Measurements from ENCODE around the gene ETFB. TPM values are rescaled to one million over a fixed set of nuclear protein-coding genes. Genes with fewer than 3 reads are reported as not detected.

Gene ETFB
- total RNA-seq, 1 donor from 2014 or later = 36.9 TPM

DNA sequence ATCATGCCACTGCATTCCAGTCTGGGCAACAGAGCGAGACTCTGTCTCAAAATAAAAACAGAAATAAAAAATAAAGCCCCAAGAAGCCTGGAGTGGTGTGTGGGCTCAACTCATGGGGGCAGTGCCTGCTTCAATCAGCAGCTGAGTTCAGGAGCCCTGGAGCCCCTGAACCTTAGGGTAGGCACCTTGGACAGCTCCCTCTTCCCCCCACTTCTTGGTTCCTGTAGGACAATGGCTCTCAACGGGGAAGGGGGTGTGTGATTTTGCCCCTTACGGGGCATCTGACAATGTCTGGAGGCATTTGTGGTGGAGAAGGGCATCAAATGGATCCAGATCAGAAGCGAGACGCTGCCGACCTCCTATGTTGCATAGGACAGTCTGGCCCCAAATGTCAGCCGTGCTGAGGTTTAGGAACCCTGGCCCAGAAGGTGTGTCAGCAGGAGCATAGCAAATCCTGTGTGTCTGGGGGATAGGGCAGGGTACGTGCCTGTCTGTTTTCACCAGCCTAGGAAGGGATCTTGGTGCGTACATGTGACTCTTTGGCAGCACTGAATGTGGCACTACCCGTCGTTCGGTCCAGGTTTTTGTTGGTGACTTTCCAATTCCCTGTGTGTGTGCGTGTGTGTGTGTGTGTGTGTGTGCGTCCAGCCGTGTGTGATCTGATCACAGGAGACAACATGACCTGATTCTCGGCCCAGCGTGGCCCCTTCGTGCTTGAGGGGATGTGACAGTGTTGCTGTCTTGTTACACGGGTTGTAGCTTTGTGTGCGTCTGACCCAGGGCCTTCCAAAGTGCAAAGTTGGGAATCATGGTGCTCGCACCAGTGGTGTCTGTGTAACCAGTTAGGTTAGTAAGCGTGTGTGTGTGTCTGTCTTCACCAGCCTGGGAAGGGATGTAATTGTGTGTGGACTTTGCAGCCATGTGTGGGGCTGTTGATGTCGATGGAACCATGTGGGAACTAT, 47.2 kb downstream of the ETFB start:
- peaks cover 2% of the 10 kb centered on the region for H3K27me3 ChIP-seq (ENCODE audit: control insufficient read depth, insufficient read depth, low read length)
- H3K4me3 ChIP-seq (ENCODE audit: low read depth, low read length) = no peak overlapping the region
- no peak for DNase-seq (ENCODE audit: low read depth)
- TF ChIP-seq CTCF (IDR thresholded peaks at IDR 0.05; ENCODE audit: insufficient read depth, low read length, poor library complexity, severe bottlenecking) = no peak
- no peaks in the 10 kb centered on the region for H3K36me3 ChIP-seq (ENCODE audit: control insufficient read depth, insufficient read depth, low read length)

DNA sequence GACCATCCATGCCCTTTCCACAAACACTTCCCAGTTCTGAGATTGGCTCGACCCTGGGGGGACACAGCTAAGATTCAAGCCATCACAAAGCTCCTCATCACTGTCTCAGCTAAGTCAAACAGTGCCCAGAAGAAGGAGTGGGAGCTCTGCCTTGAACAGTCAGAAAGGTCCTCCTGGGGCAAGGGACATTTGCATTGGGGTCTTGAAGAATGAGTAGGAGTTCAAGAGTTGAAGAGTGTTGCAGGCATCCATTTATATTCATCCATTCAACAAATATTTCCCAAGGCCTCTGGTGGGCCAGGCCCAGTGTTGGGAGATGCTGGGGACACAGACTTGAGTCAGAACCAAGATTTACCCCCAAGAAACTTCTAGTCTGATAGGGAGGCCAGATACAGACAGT, 48.2 kb downstream of the ETFB start:
- no peak overlapping the region for H3K4me3 ChIP-seq (ENCODE audit: low read depth, low read length)
- no peak for DNase-seq (ENCODE audit: low read depth)
- H3K36me3 ChIP-seq (ENCODE audit: control insufficient read depth, insufficient read depth, low read length) = no peaks in the 10 kb centered on the region
- H3K27me3 ChIP-seq (ENCODE audit: control insufficient read depth, insufficient read depth, low read length) = peaks cover 2% of the 10 kb centered on the region
- no peak for TF ChIP-seq CTCF (IDR thresholded peaks at IDR 0.05; ENCODE audit: insufficient read depth, low read length, poor library complexity, severe bottlenecking)

DNA sequence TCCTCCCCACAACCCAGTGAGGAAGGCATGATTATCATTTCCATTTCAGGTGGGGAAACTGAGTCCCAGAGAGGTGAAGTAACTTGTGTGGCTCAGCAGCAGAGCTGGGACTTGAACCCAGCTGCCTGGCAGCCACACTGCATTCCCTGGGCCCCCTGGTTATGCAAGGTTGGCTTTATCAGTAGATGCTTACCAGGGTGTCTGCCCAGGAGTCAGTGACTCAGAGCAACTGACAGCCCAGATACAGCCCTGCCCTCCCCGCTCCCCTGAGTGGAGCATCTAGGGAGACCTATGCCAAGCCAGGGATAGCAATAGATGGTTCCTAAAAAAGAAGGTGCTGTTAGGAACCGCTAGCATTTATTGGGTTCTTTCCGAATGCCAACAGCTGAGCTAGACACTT, 48.8 kb downstream of the ETFB start:
- Histone ChIP-seq H3K27me3 (ENCODE audit: control insufficient read depth, insufficient read depth, low read length) (peaks cover 6% of the 10 kb centered on the region), H3K4me3 (ENCODE audit: low read depth, low read length) (no peak overlapping the region), H3K36me3 (ENCODE audit: control insufficient read depth, insufficient read depth, low read length) (no peaks in the 10 kb centered on the region)
- no peak for TF ChIP-seq CTCF (IDR thresholded peaks at IDR 0.05; ENCODE audit: insufficient read depth, low read length, poor library complexity, severe bottlenecking)
- no peak for DNase-seq (ENCODE audit: low read depth)

GRCh38 chr19:51316688-51317087, 49.5 kb downstream of the ETFB start:
- peaks cover 11% of the 10 kb centered on the region for H3K27me3 ChIP-seq (ENCODE audit: control insufficient read depth, insufficient read depth, low read length)
- no peaks in the 10 kb centered on the region for H3K36me3 ChIP-seq (ENCODE audit: control insufficient read depth, insufficient read depth, low read length)
- no peak for DNase-seq (ENCODE audit: low read depth)
- H3K4me3 ChIP-seq (ENCODE audit: low read depth, low read length) = no peak overlapping the region
- no peak for TF ChIP-seq CTCF (IDR thresholded peaks at IDR 0.05; ENCODE audit: insufficient read depth, low read length, poor library complexity, severe bottlenecking)

DNA sequence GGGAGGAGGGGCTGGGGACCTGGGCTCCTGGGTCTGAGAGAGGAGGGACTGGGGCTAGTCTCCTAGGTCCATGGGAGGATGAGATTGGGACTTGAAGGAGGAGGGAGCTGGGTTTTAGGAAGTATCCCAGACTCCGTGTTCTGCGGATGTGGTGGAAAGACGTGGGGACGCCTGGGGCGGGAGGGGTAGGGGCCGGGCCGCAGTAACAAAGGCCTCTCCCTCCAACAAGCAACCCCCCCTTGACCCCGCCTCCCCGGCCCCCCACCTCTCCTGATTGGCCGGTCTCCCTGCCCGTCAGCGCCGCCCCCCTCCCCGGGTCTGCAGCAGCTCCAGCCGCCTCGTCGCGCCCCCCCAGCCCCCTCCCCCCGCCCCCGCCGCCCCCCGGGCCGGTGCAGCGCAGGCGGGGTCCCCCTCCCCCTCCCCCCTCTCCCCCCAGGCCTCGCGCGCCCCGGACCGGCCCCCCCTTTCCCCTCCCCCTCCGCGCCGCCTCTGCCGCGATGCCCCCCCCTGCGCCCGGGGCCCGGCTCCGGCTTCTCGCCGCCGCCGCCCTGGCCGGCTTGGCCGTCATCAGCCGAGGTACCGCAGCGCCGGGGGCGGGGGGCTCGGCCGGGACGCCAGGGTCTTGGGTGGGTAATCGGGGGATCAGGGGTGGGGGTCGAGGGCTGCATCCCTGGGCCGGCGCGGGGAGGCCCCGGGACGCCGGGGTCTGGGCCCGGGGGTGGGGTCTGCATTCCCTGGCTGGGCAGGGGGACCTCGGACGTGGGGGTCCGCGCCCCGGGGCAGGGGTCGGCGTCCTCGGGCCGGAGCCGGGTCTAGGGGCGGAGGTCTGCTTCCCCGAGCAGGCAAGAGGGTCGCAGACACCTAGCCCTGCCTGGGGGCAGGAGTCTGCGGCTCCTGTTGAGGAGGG, 54.6 kb downstream of the ETFB start, which contains the start of gene IGLON5:
Gene IGLON5, plus strand, starts transcription at position 294 of the 907 bp plus-strand sequence. Its CDS starts 204 bp downstream, at position 498.
- Histone ChIP-seq H3K36me3 (ENCODE audit: control insufficient read depth, insufficient read depth, low read length) (no peaks in the 10 kb centered on the region), H3K27me3 (ENCODE audit: control insufficient read depth, insufficient read depth, low read length) (peaks cover 8% of the 10 kb centered on the region), H3K4me3 (ENCODE audit: low read depth, low read length) (no peak within 1 kb of the TSS)
- no peak for DNase-seq (ENCODE audit: low read depth)
- no peak for TF ChIP-seq CTCF (IDR thresholded peaks at IDR 0.05; ENCODE audit: insufficient read depth, low read length, poor library complexity, severe bottlenecking)
